Measurements from ENCODE around the gene OSCP1.

OSCP1 gene

DNA sequence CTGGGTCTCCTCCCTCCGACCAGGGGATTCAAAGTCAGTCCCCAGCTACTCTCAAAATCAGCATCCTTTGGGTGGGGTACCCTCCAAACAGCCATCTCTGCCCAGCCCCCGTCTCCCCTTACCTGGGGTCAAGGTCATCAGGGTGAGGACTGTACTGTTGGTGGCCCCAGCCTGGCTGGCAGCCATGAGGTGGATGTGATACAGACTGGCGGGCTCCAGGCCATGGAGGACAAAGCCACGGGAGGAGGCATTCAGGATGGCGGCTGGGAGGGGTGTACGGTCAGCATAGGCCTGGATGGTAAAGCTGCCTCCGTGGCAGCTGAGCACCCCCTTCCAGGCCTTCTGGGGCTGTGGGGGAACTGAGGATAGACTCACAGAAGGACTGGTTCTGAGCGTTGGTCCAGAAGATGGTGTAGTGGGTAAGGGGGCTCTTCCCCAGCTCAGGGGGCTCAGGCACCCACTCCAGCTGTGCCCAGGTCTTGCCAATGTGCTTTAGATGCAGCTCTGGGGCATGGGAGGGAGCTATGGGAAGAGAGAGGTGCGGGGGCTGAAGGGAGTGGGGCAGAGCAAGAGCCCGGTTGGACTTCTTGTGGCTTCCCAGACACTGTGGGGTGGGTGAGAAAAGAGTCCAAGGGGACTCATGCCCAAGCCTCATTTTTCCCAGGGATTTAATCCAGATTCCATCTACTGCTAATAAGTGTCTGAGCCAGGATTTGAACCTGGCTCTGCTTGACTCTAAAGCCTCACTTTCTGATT lies 17.6 kb upstream of the OSCP1 start:
- Mint-ChIP-seq H3K9me3 (no peaks in the 10 kb centered on the region), H3K36me3 (ENCODE audit: insufficient read depth) (peaks cover 3% of the 10 kb centered on the region), H3K4me3 (no peak overlapping the region), H3K27me3 (no peaks in the 10 kb centered on the region), H3K4me1 (peaks cover 11% of the 10 kb centered on the region), H3K27ac (ENCODE audit: low read depth) (no peak overlapping the region)
- DNase-seq (ENCODE audit: low spot score in 2 of 2) (no peak), ATAC-seq (replicated peaks; ENCODE audit: extremely low read depth, poor library complexity, severe bottlenecking) (no peak)

GRCh38 chr1:36467027-36467410 lies 16.8 kb upstream of the OSCP1 start:
- Mint-ChIP-seq H3K36me3 (ENCODE audit: insufficient read depth) (peaks cover 3% of the 10 kb centered on the region), H3K9me3 (no peaks in the 10 kb centered on the region), H3K4me1 (peaks cover 15% of the 10 kb centered on the region), H3K4me3 (no peak overlapping the region), H3K27ac (ENCODE audit: low read depth) (no peak overlapping the region), H3K27me3 (no peaks in the 10 kb centered on the region)
- DNase-seq (ENCODE audit: low spot score in 2 of 2) (no peak), ATAC-seq (replicated peaks; ENCODE audit: extremely low read depth, poor library complexity, severe bottlenecking) (no peak)

DNA sequence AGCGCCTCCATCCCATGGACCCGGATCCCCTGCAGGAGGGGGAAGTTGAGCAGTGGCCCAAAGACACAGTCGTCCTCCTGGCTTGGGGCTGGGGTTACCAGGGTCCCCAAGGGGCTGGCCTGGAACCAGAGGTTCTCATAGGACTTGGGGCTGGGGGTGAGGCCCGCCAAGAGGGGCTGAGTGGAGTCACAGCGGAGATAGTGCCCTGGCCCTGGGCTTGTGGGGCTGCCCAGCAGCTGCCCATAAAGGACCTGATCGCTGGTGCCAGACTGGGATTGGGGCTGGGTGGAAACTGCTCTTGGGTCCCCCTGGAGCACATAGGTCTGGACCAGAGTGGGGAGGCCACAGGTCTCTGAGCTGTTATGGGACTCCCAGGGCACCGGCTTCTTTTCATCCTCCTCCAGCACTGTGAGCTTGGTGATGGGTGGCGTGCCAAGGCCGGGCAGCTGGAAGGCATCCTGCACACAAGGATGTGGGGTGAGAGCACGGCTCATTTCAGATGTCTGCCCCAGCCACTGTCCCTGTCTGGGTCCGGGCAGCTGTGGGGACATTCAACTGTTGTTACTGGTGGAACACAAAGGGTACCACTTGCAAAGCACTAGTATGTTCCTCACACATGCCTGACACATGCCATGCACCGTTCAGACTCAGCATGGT lies 16.2 kb upstream of the OSCP1 start:
- ATAC-seq (replicated peaks; ENCODE audit: extremely low read depth, poor library complexity, severe bottlenecking) (no peak), DNase-seq (ENCODE audit: low spot score in 2 of 2) (no peak)
- Mint-ChIP-seq H3K4me3 (no peak overlapping the region), H3K9me3 (no peaks in the 10 kb centered on the region), H3K36me3 (ENCODE audit: insufficient read depth) (peaks cover 3% of the 10 kb centered on the region), H3K27me3 (no peaks in the 10 kb centered on the region), H3K27ac (ENCODE audit: low read depth) (no peak overlapping the region), H3K4me1 (peaks cover 17% of the 10 kb centered on the region)

DNA sequence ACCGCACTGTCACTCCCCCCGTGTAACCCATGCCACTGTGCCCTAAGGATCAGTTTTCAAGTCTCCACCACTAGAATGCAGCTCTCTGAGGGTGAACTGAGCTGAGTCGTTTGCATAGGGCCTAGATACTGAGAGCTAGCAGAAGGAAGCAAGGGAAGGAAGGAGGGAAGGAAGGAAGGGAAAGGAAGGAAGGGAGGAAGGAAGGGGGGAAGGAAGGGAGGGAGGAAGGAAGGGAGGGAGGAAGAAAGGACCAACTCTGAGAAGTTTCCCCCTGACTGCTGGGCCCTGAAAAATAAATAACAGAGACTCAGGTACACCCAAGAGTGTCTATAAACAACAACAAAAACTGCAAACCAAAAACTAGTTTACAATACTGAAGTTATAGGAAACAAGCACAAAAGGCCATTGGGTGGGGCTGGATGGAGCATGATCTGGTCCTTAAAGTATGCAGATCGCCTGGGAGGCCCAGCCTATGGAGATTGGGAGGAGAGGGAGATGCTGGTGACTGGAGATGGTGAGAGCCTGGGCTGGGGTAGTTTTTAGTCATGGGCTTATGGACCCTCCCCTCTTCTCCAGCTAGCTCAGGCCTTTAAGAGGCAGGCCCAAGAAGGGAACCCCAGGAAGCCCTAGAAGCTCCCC lies 15.6 kb upstream of the OSCP1 start:
- no peaks in the 10 kb centered on the region for H3K9me3 Mint-ChIP-seq
- ATAC-seq (replicated peaks; ENCODE audit: extremely low read depth, poor library complexity, severe bottlenecking) = no peak
- no peak overlapping the region for H3K4me3 Mint-ChIP-seq
- H3K36me3 Mint-ChIP-seq (ENCODE audit: insufficient read depth) = peaks cover 3% of the 10 kb centered on the region
- peaks cover 21% of the 10 kb centered on the region for H3K4me1 Mint-ChIP-seq
- no peak overlapping the region for H3K27ac Mint-ChIP-seq (ENCODE audit: low read depth)
- H3K27me3 Mint-ChIP-seq = no peaks in the 10 kb centered on the region
- DNase-seq (ENCODE audit: low spot score in 2 of 2) = no peak

DNA sequence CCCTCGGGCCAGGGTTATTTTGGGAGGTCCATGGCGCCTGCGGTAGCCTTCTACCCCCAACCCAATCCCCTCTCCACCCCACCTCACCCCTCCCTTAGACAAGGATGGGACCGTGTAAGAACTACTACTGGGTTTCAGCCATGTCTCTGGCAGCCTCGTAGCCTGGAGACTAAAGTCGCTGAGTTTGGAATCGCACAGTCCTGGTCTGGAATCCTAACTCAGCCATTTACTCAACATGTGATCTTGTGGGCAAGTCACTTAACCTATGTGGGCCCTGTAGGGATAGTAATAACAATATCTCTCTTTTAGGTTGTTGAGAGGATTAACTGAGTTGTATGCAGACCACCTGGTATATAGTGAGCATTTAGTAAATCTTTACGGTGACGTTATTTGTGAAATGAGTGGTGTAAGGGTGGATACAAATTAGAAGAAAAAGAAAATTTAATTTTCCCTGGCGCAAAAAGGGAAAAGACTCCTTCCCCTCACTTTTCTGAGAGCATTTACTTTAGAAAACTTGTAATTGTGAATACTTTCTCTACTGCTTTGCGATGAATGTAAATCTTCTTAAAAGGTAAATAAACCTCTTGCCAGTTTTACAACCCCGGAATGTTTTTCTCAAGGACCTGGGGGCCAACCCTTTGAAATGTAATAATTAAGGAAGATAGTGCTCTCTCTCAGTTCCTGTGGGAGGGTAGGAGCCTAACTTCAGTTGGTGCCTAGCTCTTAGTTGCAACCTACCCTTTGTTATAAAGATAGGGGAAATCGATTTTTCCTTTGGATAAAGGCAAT lies 14.5 kb upstream of the OSCP1 start:
- ATAC-seq (replicated peaks; ENCODE audit: extremely low read depth, poor library complexity, severe bottlenecking) (peak; percentile 55), DNase-seq (ENCODE audit: low spot score in 2 of 2) (no peak)
- Mint-ChIP-seq H3K4me1 (peaks cover 23% of the 10 kb centered on the region), H3K4me3 (peak overlapping the region; percentile 98), H3K27me3 (no peaks in the 10 kb centered on the region), H3K9me3 (no peaks in the 10 kb centered on the region), H3K36me3 (ENCODE audit: insufficient read depth) (peaks cover 7% of the 10 kb centered on the region), H3K27ac (ENCODE audit: low read depth) (peak overlapping the region; percentile 96)

DNA sequence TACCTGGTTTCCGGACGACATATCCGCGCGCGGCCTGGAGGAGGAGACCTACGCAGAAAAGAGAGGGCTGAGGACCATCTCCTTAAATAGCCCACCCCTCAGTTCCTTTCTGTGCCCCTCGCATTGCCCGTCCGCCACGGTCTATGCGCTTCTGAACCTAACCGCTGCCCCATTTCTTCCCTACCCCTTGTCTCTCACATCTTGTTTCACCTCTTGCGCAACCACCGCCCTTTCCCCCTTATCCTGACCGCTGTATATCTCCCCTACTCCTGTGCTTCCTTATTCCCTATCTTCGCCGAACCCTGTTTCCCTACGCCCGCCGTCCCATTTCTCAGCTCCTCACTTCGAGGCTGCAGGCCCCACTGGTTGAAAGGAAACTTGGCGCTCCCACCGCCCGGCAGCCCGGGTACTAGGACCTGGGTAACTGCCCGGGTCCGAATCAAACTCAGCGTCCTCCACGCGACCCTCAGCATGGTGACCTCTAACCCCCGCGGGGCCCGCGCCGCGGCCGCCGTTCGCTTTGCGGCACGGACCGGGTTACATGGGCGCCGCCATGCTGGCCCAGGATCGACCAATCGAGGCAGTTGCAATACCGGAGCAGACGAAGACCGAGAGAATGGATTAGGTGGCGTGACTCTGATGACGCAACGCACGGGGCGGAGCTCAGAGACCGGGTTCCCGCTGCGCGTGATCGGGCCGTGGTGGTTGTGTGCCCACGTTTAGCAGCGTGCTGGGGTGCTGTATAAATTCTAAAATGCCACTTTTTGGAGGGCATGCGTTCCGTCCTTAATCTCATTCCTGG lies 13.8 kb upstream of the OSCP1 start, which contains the start of gene MRPS15:
MRPS15 (minus strand) TSS at position 582 of the 802 bp plus-strand sequence; CDS start at position 473, 109 bp downstream.
- H3K4me3 Mint-ChIP-seq = peak within 1 kb of the TSS; percentile 98
- H3K27me3 Mint-ChIP-seq = no peaks in the 10 kb centered on the region
- ATAC-seq (replicated peaks; ENCODE audit: extremely low read depth, poor library complexity, severe bottlenecking) = peak; percentile 98
- peaks cover 29% of the 10 kb centered on the region for H3K4me1 Mint-ChIP-seq
- H3K36me3 Mint-ChIP-seq (ENCODE audit: insufficient read depth) = peaks cover 12% of the 10 kb centered on the region
- peak within 1 kb of the TSS; percentile 96 for H3K27ac Mint-ChIP-seq (ENCODE audit: low read depth)
- no peaks in the 10 kb centered on the region for H3K9me3 Mint-ChIP-seq
- peak; percentile 92 to 93 for DNase-seq (ENCODE audit: low spot score in 2 of 2)

DNA sequence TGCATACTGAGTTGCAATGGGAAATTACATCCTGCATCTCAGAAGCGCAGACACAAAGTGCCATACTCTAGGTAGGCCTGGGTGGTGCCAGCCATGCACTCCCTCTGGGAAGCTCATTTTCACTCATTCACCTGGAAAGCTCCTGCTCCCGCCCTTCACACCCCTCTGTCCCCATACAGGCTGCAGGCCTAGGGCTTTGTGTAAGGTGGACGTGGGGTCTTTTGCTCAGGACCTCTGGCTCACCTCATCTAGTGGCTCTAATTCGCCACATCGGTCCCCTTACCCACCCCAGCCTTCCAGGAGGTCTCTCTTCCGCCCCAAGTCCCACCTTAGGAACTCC lies 13.2 kb upstream of the OSCP1 start:
- Mint-ChIP-seq H3K27ac (ENCODE audit: low read depth) (peak overlapping the region; percentile 96), H3K36me3 (ENCODE audit: insufficient read depth) (peaks cover 13% of the 10 kb centered on the region), H3K4me3 (peak overlapping the region; percentile 98), H3K4me1 (peaks cover 33% of the 10 kb centered on the region), H3K9me3 (no peaks in the 10 kb centered on the region), H3K27me3 (no peaks in the 10 kb centered on the region)
- no peak for ATAC-seq (replicated peaks; ENCODE audit: extremely low read depth, poor library complexity, severe bottlenecking)
- no peak for DNase-seq (ENCODE audit: low spot score in 2 of 2)

DNA sequence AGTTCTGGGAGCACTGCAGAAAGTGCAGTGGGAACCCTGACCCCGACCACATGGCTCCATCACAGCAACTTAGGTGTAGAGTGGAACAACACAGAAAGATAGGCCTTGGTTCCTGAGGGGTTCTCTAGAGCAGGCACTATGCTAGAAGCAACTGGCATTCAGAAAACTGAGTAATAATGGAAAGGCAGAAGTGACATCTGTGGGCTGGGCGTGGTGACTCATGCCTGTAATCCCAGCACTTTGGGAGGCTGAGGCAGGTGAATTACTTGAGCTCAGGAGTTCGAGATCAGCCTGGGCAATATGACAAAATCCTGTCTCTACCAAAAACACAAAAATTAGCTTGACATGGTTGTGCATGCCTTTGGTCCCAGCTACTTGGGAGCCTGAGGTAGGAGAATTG lies 8.7 kb upstream of the OSCP1 start:
- Mint-ChIP-seq H3K27me3 (no peaks in the 10 kb centered on the region), H3K9me3 (no peaks in the 10 kb centered on the region), H3K27ac (ENCODE audit: low read depth) (no peak overlapping the region), H3K4me1 (peaks cover 34% of the 10 kb centered on the region), H3K4me3 (no peak overlapping the region), H3K36me3 (ENCODE audit: insufficient read depth) (peaks cover 19% of the 10 kb centered on the region)
- no peak for ATAC-seq (replicated peaks; ENCODE audit: extremely low read depth, poor library complexity, severe bottlenecking)
- no peak for DNase-seq (ENCODE audit: low spot score in 2 of 2)

- ATAC-seq (replicated peaks; ENCODE audit: extremely low read depth, poor library complexity, severe bottlenecking) = no peak
- H3K4me3 Mint-ChIP-seq = no peak overlapping the region
- no peaks in the 10 kb centered on the region for H3K27me3 Mint-ChIP-seq
- H3K27ac Mint-ChIP-seq (ENCODE audit: low read depth) = peak overlapping the region; percentile 57
- H3K36me3 Mint-ChIP-seq (ENCODE audit: insufficient read depth) = peaks cover 19% of the 10 kb centered on the region
- peaks cover 27% of the 10 kb centered on the region for H3K4me1 Mint-ChIP-seq
- no peak for DNase-seq (ENCODE audit: low spot score in 2 of 2)
- H3K9me3 Mint-ChIP-seq = no peaks in the 10 kb centered on the region
Measured at GRCh38 chr1:36457691-36458090, 7.4 kb upstream of the OSCP1 start.

- no peak for ATAC-seq (replicated peaks; ENCODE audit: extremely low read depth, poor library complexity, severe bottlenecking)
- Mint-ChIP-seq H3K27me3 (no peaks in the 10 kb centered on the region), H3K9me3 (no peaks in the 10 kb centered on the region), H3K4me3 (no peak overlapping the region), H3K27ac (ENCODE audit: low read depth) (no peak overlapping the region), H3K36me3 (ENCODE audit: insufficient read depth) (peaks cover 20% of the 10 kb centered on the region), H3K4me1 (peaks cover 24% of the 10 kb centered on the region)
- DNase-seq (ENCODE audit: low spot score in 2 of 2) = no peak
Measured at GRCh38 chr1:36456391-36456928, 6.2 kb upstream of the OSCP1 start.

DNA sequence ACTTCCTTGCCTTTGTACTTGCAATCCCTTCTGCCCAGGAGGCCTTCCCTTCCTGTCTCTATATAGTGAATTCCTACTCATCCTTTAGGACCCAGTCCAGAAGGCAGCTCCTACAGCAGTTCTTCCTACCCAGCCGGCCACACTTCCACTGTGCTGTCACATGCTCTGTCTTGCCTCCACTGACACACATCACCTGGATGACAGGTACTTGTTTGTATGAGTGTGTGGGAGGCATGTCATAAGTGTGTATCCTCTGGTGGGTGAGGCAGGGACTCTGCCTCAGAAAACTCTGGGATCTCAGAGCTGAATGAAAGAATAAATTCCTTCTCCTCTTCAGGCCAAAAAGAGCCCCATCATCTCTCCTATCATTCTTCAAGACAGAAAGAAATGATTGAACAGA lies 5.1 kb upstream of the OSCP1 start:
- H3K36me3 Mint-ChIP-seq (ENCODE audit: insufficient read depth) = peaks cover 25% of the 10 kb centered on the region
- peaks cover 23% of the 10 kb centered on the region for H3K4me1 Mint-ChIP-seq
- DNase-seq (ENCODE audit: low spot score in 2 of 2) (no peak), ATAC-seq (replicated peaks; ENCODE audit: extremely low read depth, poor library complexity, severe bottlenecking) (no peak)
- no peaks in the 10 kb centered on the region for H3K27me3 Mint-ChIP-seq
- H3K27ac Mint-ChIP-seq (ENCODE audit: low read depth) = peak overlapping the region; percentile 30
- H3K9me3 Mint-ChIP-seq = no peaks in the 10 kb centered on the region
- H3K4me3 Mint-ChIP-seq = no peak overlapping the region
